Panc1 (cell line): ENCODE data around the gene ASB7. TPM values are rescaled to one million over a fixed set of nuclear protein-coding genes. Genes with fewer than 3 reads are reported as not detected.

Source experiments
- ATAC-seq: fragments of 200-7000 bp; cut with Tn5 transposase; 2 replicates; pipeline ENCODE4 v1.9.1; 2020; ENCODE audit warnings: mild to moderate bottlenecking, moderate library complexity
- BruUV-seq: library from RNA; stranded (reverse); fragments of 400-500 nt; replicated peaks from 2 replicates; lab custom pipeline; 2021; lab: Mats Ljungman, UMichigan
- CTCF ChIA-PET: fragments of 300-600 bp; sonication (Branson Sonifier 250); formaldehyde crosslinking; loops from one replicate; lab custom pipeline; 2022; ENCODE audit warnings: antibody characterized with exemption; lab: Charles Lee
- POLR2A ChIA-PET: fragments of 300-600 bp; sonication (Branson Sonifier 250); formaldehyde crosslinking; loops from one replicate; lab custom pipeline; 2022; ENCODE audit warnings: antibody characterized with exemption; lab: Charles Lee
- DNase-seq: peaks from one replicate; pipeline ENCODE4 v3.0.0-alpha.2; 2010; ENCODE audit warnings: low read depth, low spot score
- H3K27ac ChIP-seq: 2 replicates; pipeline ENCODE4 v1.5.1; 2011; ENCODE audit warnings: mild to moderate bottlenecking, low read length, inconsistent platforms
- H3K27me3 ChIP-seq: fragments of 200-500 bp; sonication (Bioruptor generic); 2 replicates; pipeline ENCODE4 v1.6.0; 2014; ENCODE audit warnings: low read length, inconsistent platforms; ENCODE audit not compliant: control insufficient read depth, insufficient read depth
- H3K36me3 ChIP-seq: fragments of 200-500 bp; sonication (Bioruptor generic); 2 replicates; pipeline ENCODE4 v1.5.1; 2014; ENCODE audit warnings: inconsistent platforms, mild to moderate bottlenecking, low read length, moderate library complexity; ENCODE audit not compliant: control insufficient read depth, insufficient read depth
- H3K4me1 ChIP-seq: 2 replicates; pipeline ENCODE4 v1.5.1; 2011; ENCODE audit warnings: inconsistent platforms, mild to moderate bottlenecking, low read length, moderate library complexity; ENCODE audit not compliant: control insufficient read depth, insufficient read depth
- H3K4me3 ChIP-seq, 2 experiments: 2 replicates each; pipeline ENCODE4 v1.5.1; 2011 to 2012; ENCODE audit warnings: low read depth in 2 of 2, low read length in 2 of 2, mild to moderate bottlenecking in 2 of 2, inconsistent platforms in 1 of 2, moderate library complexity in 1 of 2
- H3K9me3 ChIP-seq: fragments of 200-500 bp; sonication (Bioruptor generic); 2 replicates; pipeline ENCODE4 v1.5.1; 2014; ENCODE audit warnings: low read depth, mild to moderate bottlenecking, inconsistent platforms, low read length, moderate library complexity; ENCODE audit not compliant: control insufficient read depth, insufficient read depth
- CTCF ChIP-seq: fragments of 450-650 bp; IDR thresholded peaks from 2 replicates; pipeline ENCODE4 v1.5.1; 2017; ENCODE audit warnings: mild to moderate bottlenecking
- POLR2AphosphoS5 ChIP-seq: IDR thresholded peaks from 2 replicates; pipeline ENCODE4 v1.6.1; 2012; ENCODE audit warnings: mild to moderate bottlenecking, low read depth, low read length, moderate library complexity
- REST ChIP-seq, 2 experiments: IDR thresholded peaks; 2 replicates each; pipeline ENCODE4 v1.6.1; 2011 to 2012; ENCODE audit warnings: low read depth in 2 of 2, control low read depth in 1 of 2, low read length in 1 of 2, mild to moderate bottlenecking in 1 of 2, moderate library complexity in 1 of 2; ENCODE audit not compliant: insufficient read depth in 1 of 2
- SIN3A ChIP-seq: IDR thresholded peaks from 2 replicates; pipeline ENCODE4 v1.6.1; 2012; ENCODE audit warnings: low read depth, mild to moderate bottlenecking, low read length, moderate library complexity, borderline replicate concordance; ENCODE audit not compliant: insufficient read depth
- TCF7L2 ChIP-seq: IDR thresholded peaks from 2 replicates; pipeline ENCODE4 v1.6.1; 2011; ENCODE audit warnings: mild to moderate bottlenecking, low read depth, low read length, inconsistent platforms
- in situ Hi-C: cut with HindIII; loops from 2 replicates; pipeline ENCODE4 v1.10.0; 2016; ENCODE audit warnings: low sequenced_read_pairs, low pct_unique_long_range_greater_than_20kb
- intact Hi-C: fragments of 100-400 bp; cut with micrococcal nuclease; formaldehyde crosslinking; loops from one replicate; pipeline ENCODE4 v1.10.0; 2022; ENCODE audit not compliant: unreplicated experiment
- total RNA-seq: library from RNA; stranded (reverse); gene quantifications from one replicate; pipeline ENCODE4 v1.2.1, GENCODE V29; 2021; ENCODE audit not compliant: unreplicated experiment

The ASB7 gene
- total RNA-seq, 1 experiment from 2014 or later, result 18.1 TPM

DNA sequence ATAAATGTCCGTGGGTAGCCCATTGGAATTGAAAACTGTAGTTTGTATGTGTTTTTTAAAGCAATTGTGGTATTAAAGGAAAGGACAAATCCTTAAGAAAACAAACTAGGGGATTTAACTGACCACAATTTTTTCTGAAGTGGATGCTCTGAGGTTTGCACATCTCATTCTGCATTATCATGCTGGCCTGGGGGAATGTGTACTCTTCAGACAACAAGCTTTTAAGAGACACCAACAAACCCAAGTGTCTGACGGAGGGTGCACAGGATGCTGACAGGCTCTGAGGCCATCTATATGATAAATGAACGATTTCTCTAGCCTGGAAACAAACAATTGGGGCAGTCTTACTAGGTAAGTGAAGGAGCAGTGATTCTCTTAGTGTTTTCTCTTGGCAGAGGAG, 9.5 kb upstream of the ASB7 start:
- Histone ChIP-seq H3K9me3 (peaks cover 31% of the 10 kb centered on the region; the same call in 1 of the 2 replicates), H3K36me3 (no peaks in the 10 kb centered on the region), H3K27ac (no peak overlapping the region), H3K4me3 (no peak overlapping the region), H3K27me3 (no peaks in the 10 kb centered on the region), H3K4me1 (no peaks in the 10 kb centered on the region)
- BruUV-seq, result no TSS peak
- TF ChIP-seq POLR2AphosphoS5, result no peak
- TF ChIP-seq SIN3A, result no peak
- no peak for TF ChIP-seq CTCF
- TF ChIP-seq TCF7L2, result no peak
- TF ChIP-seq REST (IDR thresholded peaks at IDR 0.05; ENCODE audit: insufficient read depth in 1 of 2, low read depth in 2 of 2, low read length in 1 of 2), result no peak
- intact Hi-C loops, result loop anchor here (10.0 kb wide), 1 partner anchor 248 kb away; the partner anchor contains the start of gene ADAMTS17
- in situ Hi-C loops, result no loop called here
- CTCF ChIA-PET, result no interaction called here
- ATAC-seq (no peak), DNase-seq (no peak)
- POLR2A ChIA-PET, result interaction anchor here (0.6 kb wide), 1 partner anchor 40 kb away, joined by 3 read pairs; no protein-coding TSS in a partner anchor

GRCh38 chr15:100593431-100593830, 9.0 kb upstream of the ASB7 start:
- Histone ChIP-seq H3K36me3 (no peaks in the 10 kb centered on the region), H3K4me1 (no peaks in the 10 kb centered on the region), H3K27me3 (no peaks in the 10 kb centered on the region), H3K4me3 (no peak overlapping the region), H3K27ac (no peak overlapping the region), H3K9me3 (peaks cover 26% of the 10 kb centered on the region; the same call in 1 of the 2 replicates)
- in situ Hi-C loops, result no loop called here
- no TSS peak for BruUV-seq
- intact Hi-C loops, result loop anchor here (10.0 kb wide), 1 partner anchor 249 kb away; the partner anchor contains the start of gene ADAMTS17
- CTCF ChIA-PET, result no interaction called here
- no peak for DNase-seq
- ATAC-seq, result no peak
- TF ChIP-seq REST (IDR thresholded peaks at IDR 0.05; ENCODE audit: insufficient read depth in 1 of 2, low read depth in 2 of 2, low read length in 1 of 2) (no peak), CTCF (no peak), SIN3A (no peak), POLR2AphosphoS5 (no peak), TCF7L2 (no peak)
- POLR2A ChIA-PET, result interaction anchor here (0.6 kb wide), 1 partner anchor 40 kb away, joined by 3 read pairs; no protein-coding TSS in a partner anchor
